NCI-H82 treated with DMSO at 0.1 percent for 48 hours (cell line): Measurements from ENCODE around the gene RENBP.

Experiments
- DNase-seq: peaks from one replicate; lab custom pipeline; 2025; ENCODE audit not compliant: unreplicated experiment; lab: John Stamatoyannopoulos, UW

RENBP gene

GRCh38 chrX:153921511-153922446 lies 22.7 kb downstream of the RENBP start:
- DNase-seq: no peak

GRCh38 chrX:153921070-153921469 lies 23.4 kb downstream of the RENBP start:
- DNase-seq: no peak

- no peak for DNase-seq
Observed at GRCh38 chrX:153920546-153920945, 23.9 kb downstream of the RENBP start.

GRCh38 chrX:153919281-153919680 lies 25.2 kb downstream of the RENBP start:
- DNase-seq: no peak

GRCh38 chrX:153917869-153918268 lies 26.6 kb downstream of the RENBP start:
- no peak for DNase-seq

GRCh38 chrX:153913701-153914100 lies 30.7 kb downstream of the RENBP start:
- no peak for DNase-seq

- no peak for DNase-seq
Observed at GRCh38 chrX:153913211-153913610, 31.2 kb downstream of the RENBP start.

GRCh38 chrX:153911798-153912197 lies 32.6 kb downstream of the RENBP start:
- DNase-seq: no peak

- no peak for DNase-seq
Observed at GRCh38 chrX:153910446-153910845, 34.0 kb downstream of the RENBP start.

- DNase-seq: no peak
Observed at GRCh38 chrX:153909980-153910360, 34.5 kb downstream of the RENBP start.

GRCh38 chrX:153909024-153909979 lies 35.1 kb downstream of the RENBP start:
- peak; percentile 17 for DNase-seq

GRCh38 chrX:153908219-153908860 lies 36.1 kb downstream of the RENBP start:
- DNase-seq: no peak

- DNase-seq: no peak
Observed at GRCh38 chrX:153907456-153907855, 37.0 kb downstream of the RENBP start.

GRCh38 chrX:153906126-153906917 lies 38.1 kb downstream of the RENBP start:
- no peak for DNase-seq

GRCh38 chrX:153905481-153906095 lies 38.9 kb downstream of the RENBP start:
- no peak for DNase-seq

GRCh38 chrX:153903991-153904957 lies 40.2 kb downstream of the RENBP start, which contains the start of gene AVPR2:
Gene AVPR2, plus strand, starts transcription at chrX:153904673. Its CDS starts 473 bp downstream, at chrX:153905146.
- no peak for DNase-seq

GRCh38 chrX:153903238-153903980 lies 41.0 kb downstream of the RENBP start:
- no peak for DNase-seq

- no peak for DNase-seq
Observed at GRCh38 chrX:153902385-153902784, 42.1 kb downstream of the RENBP start.
